ENCODE results near the gene PRICKLE3.

The PRICKLE3 gene

GRCh38 chrX:49206543-49206942 lies 20.4 kb upstream of the PRICKLE3 start:
- no peak for DNase-seq

- no peak for DNase-seq
Measured at GRCh38 chrX:49205443-49205842, 19.3 kb upstream of the PRICKLE3 start.

GRCh38 chrX:49204709-49205108 lies 18.5 kb upstream of the PRICKLE3 start:
- no peak for DNase-seq

DNA sequence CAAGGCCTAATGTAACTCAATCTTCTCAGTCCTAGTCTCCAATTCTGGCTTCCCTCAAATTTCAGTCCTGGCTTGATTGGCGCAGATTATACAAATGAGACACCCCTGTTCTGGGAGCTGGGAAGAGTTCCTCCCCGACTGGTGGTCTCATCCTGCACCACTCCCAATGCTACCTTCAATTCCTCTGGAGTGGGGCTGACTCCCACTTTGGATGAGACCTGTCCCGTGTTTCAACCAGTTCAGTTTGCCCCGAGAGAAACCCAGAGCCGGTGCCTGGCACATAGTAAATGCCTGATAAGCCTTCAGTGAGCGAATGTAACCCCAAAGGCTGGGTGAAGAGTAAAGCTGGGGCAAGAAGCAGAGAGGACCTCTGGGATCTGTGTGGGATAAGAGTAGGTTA lies 17.8 kb upstream of the PRICKLE3 start:
- no peak for DNase-seq

GRCh38 chrX:49203536-49203935 lies 17.4 kb upstream of the PRICKLE3 start:
- no peak for DNase-seq

DNA sequence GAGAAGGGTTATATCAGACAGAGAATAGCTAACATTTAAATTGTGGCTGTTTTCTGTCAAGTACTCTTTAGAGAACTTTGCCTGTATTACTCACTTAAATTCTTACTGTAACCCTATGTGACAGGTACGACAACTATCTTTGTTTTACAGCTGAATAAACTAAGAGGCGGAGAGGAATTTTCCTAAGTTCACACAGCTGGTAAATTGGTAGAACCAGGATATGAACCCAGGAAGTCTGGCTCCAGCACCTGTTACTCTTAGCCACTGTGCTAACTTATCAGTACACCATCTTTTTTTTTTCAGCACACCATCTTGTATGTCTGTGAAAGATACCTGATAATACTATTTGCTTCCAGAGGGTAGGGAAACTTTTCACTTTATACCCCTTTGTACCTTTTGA lies 15.8 kb upstream of the PRICKLE3 start:
- DNase-seq = no peak

DNA sequence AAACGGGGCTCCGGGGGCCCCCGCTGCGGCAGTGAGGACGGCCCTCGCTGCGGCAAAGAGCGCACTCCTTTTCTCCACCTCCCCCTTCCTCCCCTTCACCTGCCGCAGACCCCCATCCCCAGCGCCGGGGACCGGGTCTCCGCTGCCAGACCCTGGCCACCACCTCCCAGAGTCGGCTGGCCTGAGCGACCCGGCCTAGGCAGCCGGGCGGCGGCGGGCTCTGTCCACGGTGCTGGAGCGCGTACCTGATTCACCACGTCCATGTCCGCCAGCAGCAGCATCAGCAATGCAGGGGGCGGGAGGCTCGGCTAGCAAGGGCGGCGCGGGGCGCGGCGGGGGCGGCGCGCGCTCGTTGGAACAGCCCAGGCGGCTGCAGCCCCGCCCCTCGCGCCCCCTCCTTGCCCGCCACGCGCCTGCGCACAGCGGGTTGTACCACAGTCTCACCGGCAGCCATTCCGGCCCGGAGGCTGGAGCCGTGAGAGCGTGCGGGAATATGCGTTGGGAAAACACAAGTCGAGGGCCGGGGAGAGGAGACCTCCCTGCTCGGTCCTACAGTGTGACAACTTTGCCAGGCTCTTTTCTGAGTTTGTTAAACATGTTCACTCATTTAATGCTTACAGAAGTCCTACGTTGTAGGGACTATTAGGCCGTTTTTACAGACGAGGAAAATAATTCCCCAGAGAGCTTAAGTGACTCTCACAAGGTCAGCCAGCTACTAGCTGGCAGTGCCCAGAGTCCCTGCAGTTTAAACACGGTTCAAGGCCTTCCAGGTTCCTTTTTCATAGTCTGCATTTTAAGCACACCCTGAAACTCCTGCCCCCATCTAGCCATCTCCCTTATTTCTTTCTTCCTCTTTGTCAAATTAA lies 14.0 kb upstream of the PRICKLE3 start, which contains the start of gene SYP:
TSS of gene SYP (minus strand) at position 288 of the 866 bp plus-strand sequence. CDS start at position 281, 7 bp downstream.
- peak; percentile 92 for DNase-seq

GRCh38 chrX:49199315-49199595 lies 13.1 kb upstream of the PRICKLE3 start:
- no peak for DNase-seq

DNA sequence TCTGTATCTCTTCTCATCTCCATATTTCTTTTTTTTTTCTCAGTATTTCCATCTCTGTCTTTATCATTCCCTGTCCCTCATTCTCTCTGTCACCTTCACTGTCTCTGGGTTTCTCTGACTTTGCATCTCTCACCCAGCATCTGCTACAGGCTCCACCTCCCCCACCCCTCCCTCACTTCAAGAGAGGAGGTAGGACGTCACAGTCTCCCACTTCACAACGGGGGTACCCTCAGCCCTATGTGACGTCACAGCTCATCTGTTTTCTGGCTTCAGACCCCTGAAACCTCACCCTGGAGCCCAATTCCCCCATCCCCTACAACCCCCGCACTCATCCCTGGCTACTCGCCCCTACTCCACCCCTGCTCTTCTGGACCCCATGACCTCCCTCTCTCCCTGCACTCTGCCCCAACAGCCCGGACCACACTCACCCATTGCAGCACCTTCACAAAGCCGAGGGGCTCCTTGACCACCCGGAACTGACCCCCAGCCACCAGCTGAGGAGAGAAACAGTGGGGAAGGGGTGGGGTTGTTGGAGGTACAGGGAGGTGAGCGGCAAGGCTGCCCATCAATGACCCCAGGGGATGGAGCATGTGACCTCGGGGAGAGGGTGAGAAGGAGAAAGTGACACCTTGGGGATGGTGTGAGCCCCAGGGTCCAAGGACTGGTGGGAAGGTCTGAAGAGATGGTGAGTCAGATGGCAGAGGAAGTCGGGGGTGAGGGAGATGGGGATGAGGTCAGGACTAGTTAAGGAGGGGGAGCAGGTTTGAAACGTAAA lies 12.6 kb upstream of the PRICKLE3 start:
- DNase-seq = peak; percentile 68

DNA sequence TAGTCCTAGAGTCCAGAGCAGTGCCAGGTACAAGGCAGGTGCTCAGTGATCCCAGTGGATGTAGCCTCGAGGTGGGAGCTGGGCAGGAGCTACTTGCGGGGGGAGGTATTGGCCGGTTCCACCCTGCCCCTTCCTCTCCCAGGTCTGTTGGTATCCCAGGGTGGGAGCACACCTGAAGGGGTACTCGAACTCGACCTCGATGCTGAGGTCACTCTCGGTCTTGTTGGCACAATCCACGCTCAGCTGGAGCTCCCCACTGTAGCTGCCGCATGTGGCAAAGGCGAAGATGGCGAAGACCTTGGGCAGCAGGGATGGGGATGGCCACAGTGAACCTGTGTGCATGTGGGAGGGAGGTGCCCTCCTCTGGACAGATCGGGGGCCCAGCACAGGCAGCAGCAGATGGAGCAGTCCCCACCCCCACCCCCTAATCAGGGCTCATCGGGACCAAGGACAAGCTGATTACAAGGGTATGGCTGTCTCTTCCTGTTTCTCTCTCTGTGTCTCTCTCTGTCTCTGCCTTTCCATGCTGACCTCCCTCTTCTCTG lies 11.4 kb upstream of the PRICKLE3 start:
- peak; percentile 86 for DNase-seq

DNA sequence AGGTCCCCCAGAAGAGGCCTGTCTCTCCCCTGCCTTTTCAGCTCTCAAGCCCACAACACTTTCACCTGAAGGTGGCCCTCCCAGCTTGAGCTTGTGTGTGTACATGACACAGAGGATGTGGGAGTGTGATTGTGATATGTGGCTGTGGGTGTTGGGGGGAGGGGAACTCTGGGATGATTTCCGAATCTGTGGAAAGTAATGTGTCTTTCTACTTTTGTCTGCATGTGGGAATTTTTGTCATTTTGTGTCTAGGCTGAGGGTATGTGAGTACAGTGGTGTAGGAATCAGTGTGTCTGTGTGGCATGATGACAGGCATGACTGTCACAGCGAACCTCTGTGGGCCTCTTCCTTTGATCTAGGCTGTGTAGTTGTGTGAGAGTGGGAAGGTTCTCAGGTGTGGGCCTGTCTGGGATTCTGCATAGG lies 7.4 kb upstream of the PRICKLE3 start:
- DNase-seq = no peak

DNA sequence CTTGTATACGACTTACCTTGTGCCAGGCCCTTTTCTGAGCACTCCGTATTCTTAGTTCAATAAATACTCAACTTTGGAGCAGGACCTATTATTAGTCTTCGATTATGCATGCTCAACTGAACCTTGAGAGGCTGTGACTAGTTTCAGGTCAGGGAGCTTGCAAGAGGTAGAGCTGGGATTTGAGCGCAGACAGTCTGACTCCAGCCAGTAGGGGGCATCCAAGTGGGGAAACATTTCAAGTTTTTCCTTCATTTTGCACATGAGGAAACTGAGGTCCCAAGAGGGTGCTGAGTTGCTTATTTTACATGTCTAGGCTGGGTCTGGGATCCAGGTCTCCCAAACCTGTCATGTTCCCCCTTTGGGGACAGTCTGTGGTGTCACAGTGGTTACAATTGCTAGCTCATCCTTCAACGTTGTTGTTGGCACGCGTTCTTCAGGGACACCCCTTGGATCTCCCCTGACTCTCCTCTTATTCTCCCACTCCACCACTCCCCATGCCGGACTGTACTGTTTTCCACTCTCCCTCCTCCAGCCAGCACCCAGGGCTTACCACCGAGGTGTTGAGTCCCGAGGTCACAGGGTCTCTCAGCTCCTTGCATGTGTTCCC lies 6.7 kb upstream of the PRICKLE3 start:
- peak; percentile 31 for DNase-seq

DNA sequence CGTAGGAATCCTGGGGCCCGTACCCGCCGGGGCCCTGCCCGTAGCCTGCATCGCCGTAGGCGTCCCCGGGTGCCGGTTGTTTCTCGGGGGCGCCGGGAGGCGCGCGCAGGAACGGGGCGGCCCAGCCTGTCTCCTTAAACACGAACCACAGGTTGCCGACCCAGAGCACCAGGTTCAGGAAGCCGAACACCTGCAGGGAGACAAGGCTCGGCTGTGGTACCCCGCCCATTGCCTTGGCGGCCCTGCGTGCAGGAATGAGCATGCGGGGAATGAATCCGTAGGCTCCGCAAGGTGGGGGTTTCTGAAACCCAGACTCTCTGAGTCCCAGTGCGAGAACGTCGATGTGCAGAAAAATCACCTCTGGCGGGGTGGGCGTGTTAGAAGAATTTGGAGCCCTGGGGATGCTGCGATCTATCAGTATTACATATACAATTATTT lies 5.4 kb upstream of the PRICKLE3 start:
- DNase-seq = no peak

GRCh38 chrX:49190821-49191573 lies 4.8 kb upstream of the PRICKLE3 start:
- DNase-seq = peak; percentile 13

GRCh38 chrX:49189606-49190005 lies 3.4 kb upstream of the PRICKLE3 start:
- no peak for DNase-seq

DNA sequence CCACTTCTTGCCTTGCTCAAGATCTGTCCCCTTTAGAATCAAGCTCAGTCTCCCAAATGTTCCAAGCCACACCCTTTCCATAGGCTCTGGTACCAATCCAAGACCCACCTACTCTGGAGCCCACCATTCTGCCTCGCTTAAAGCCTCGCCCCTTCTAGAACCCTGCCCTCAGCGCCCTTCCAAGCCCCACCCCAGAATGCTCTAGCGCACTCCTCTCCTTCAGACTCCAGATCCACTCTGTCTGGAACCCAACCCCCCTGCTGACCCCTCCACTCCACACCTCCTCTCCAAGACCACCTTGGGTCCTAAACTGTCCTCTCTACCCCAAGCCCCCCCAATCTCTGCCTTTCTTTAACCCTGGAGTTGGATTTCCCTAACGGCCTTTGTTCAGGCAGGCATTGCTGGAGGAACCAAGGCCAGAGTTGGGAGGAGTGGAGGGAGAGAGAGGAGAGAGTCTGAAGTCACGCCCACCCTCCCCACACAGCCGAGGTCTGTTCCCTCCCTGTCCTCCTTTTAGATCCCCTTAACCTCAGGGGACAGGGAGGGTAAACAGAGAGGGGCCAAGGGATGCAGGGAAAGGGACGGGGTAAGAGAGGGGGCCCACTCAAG lies 2.4 kb upstream of the PRICKLE3 start:
- DNase-seq = peak; percentile 33

- peak; percentile 67 for DNase-seq
Measured at GRCh38 chrX:49187526-49187925, 1.4 kb upstream of the PRICKLE3 start.

DNA sequence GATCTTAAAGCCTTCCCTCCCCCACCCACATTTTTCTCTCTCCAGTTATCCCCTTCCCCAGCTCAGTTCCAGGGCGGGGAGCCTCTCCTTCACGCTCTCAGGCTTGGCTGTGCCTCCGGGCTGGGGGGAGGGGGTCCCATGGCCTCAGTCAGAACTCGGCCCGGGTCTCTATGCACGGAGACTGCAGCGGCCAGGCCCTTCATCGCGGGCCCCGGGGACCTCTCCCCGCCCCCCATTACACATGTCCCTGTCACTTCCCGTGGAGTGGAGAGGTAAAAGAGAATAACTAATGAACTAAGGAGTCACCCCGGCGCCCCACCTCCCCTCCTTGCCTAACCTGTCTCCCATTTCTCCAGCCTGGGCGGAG lies 838 bp upstream of the PRICKLE3 start:
- peak; percentile 74 for DNase-seq

GRCh38 chrX:49184294-49185281 lies 1.6 kb downstream of the PRICKLE3 start:
- peak; percentile 99 for DNase-seq

DNA sequence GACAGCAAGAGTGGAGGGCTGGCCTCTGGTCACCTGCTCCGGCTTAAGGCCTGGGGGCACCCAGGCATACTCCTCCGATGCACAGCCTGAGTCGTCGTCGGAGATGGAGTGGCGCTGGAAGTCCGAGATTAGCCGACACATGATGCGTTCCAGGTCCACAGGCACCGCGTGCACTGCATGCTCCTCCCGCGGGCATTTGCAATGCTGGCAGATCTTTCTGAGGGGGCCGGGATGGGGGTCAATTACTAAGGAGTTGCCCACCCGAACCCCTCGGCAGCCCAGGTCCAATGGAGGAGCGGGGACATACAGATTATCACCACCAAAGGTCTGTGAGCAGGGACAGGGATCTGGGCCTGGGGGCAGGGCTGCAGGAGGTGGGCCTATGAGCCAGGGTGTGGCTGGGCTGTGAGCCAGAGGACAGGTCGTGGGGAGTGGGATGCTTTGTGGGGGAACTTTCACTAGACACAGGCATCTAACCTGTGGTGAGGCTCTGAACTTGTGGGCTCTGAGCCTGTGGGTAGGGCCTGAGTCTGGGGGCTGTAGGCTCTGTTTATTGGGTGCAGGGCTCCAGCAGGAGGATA lies 2.4 kb downstream of the PRICKLE3 start:
- DNase-seq = peak; percentile 70

DNA sequence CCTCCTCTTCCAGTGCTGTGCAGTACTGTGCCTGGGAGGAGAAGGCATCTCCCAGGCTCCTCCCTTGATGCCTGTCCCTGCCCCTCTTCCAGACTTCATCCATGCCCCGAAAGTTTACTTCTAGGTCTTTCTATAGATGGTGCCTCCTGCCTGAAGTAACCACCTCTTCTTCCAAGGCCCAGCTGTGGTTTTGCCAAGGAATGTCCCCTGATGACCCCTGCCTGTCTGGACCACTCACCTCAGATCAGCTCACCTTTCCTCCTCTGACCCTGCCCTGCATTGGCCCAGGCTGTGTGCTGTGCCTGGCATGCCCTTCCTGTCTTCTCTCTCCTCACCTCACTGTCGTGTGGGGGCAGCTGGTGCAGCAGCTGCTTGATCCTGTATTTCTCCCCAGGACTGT lies 6.8 kb downstream of the PRICKLE3 start:
- no peak for DNase-seq
